HepG2 (cell line): ENCODE measurements around the gene ADCY9. TPM values are rescaled to one million over a fixed set of nuclear protein-coding genes. Genes with fewer than 3 reads are reported as not detected.

Source experiments
- ATAC-seq: fragments of 200-7000 bp; cut with Tn5 transposase; 3 replicates; pipeline ENCODE4 v1.9.1; 2020; ENCODE audit warnings: mild to moderate bottlenecking, moderate library complexity
- BruUV-seq: library from RNA; stranded (reverse); fragments of 400-500 nt; replicated peaks from 2 replicates; lab custom pipeline; 2021; lab: Mats Ljungman, UMichigan
- CTCF ChIA-PET: fragments of 300-600 bp; formaldehyde crosslinking; extraction: SDS; loops from one replicate; lab custom pipeline; 2021; ENCODE audit warnings: low total read pairs, inconsistent platforms, low intra/inter-chr PET ratio; lab: Yijun Ruan, JAX
- POLR2A ChIA-PET: fragments of 350-600 bp; sonication (Branson Sonifier 250); formaldehyde crosslinking; loops from one replicate; lab custom pipeline; 2020; ENCODE audit warnings: antibody characterized with exemption, inconsistent platforms; lab: Yijun Ruan, JAX
- DNase-seq: peaks from one replicate; pipeline ENCODE4 v3.0.0-alpha.2; 2015; ENCODE audit warnings: low spot score
- FAIRE-seq: peaks from 3 replicates; lab custom pipeline; 2011; peaks lifted over from hg19 to GRCh38; lab: Jason Lieb, UNC
- H2AFZ ChIP-seq: one replicate; pipeline ENCODE4 v1.6.1; 2011; ENCODE audit warnings: low read length, inconsistent platforms
- H3K27ac ChIP-seq: fragments of 300-600 bp; 3 replicates; pipeline ENCODE4 v1.8.0; 2011; ENCODE audit warnings: mixed run types, mild to moderate bottlenecking, mixed read lengths, low read length, inconsistent platforms; ENCODE audit not compliant: insufficient read depth; ENCODE audit errors: extremely low read length
- H3K27me3 ChIP-seq, 2 experiments: fragments of 200-600 bp in 1 of 2; 2 replicates in 1 of 2; 3 replicates in 1 of 2; pipeline versions ENCODE4 v1.6.0 to v1.8.0; 2011; ENCODE audit warnings: low read length in 2 of 2, mild to moderate bottlenecking in 2 of 2, moderate library complexity in 2 of 2, inconsistent platforms in 1 of 2; ENCODE audit not compliant: insufficient read depth in 2 of 2, control insufficient read depth in 1 of 2
- H3K36me3 ChIP-seq, 2 experiments: fragments of 200-600 bp in 1 of 2; replicated peaks in 1 of 2; 2 replicates in 1 of 2; 3 replicates in 1 of 2; pipeline versions ENCODE4 v1.5.1 to v1.8.0; 2011; ENCODE audit warnings: low read length in 2 of 2, inconsistent platforms in 1 of 2; ENCODE audit not compliant: insufficient read depth in 2 of 2, control insufficient read depth in 1 of 2
- H3K4me1 ChIP-seq: 2 replicates; pipeline ENCODE4 v1.5.1; 2012; ENCODE audit warnings: low read length, inconsistent platforms; ENCODE audit not compliant: insufficient read depth
- H3K4me2 ChIP-seq: 2 replicates; pipeline ENCODE4 v1.6.0; 2011; ENCODE audit warnings: low read depth, low read length, inconsistent platforms
- H3K4me3 ChIP-seq, 3 experiments: fragments of 200-600 bp in 1 of 3; sonication (generic), shearing (Covaris generic) in 1 of 3; replicated peaks in 1 of 3; 2 replicates each; pipeline ENCODE4 v1.5.1; 2011 to 2016; ENCODE audit warnings: low read length in 3 of 3, inconsistent platforms in 2 of 3, low read depth in 2 of 3, mild to moderate bottlenecking in 2 of 3, control low read depth in 1 of 3, mixed read lengths in 1 of 3; ENCODE audit not compliant: insufficient read depth in 1 of 3
- H3K79me2 ChIP-seq: one replicate; pipeline ENCODE4 v1.6.1; 2011; ENCODE audit warnings: low read length, inconsistent platforms; ENCODE audit not compliant: insufficient read depth
- H3K9ac ChIP-seq: 2 replicates; pipeline ENCODE4 v1.6.0; 2011; ENCODE audit warnings: mild to moderate bottlenecking, low read depth, low read length, inconsistent platforms; ENCODE audit not compliant: insufficient read depth
- H3K9me3 ChIP-seq: 2 replicates; pipeline ENCODE4 v1.5.1; 2012; ENCODE audit warnings: mild to moderate bottlenecking, low read length
- H4K20me1 ChIP-seq: 2 replicates; pipeline ENCODE4 v1.6.0; 2011; ENCODE audit warnings: inconsistent platforms, mild to moderate bottlenecking, low read length, moderate library complexity; ENCODE audit not compliant: insufficient read depth
- CHCHD3 ChIP-seq: sonication (generic); formaldehyde crosslinking; IDR thresholded peaks from 2 replicates; pipeline ENCODE4 v1.8.0; 2022; ENCODE audit warnings: mild to moderate bottlenecking, missing genetic modification reagents, moderate library complexity
- GPBP1L1 ChIP-seq: sonication (generic); formaldehyde crosslinking; IDR thresholded peaks from 2 replicates; pipeline ENCODE4 v1.5.0; 2020; ENCODE audit warnings: mild to moderate bottlenecking, missing genetic modification reagents
- HNRNPK ChIP-seq: fragments of 200-400 bp; formaldehyde crosslinking; IDR thresholded peaks from 2 replicates; pipeline ENCODE4 v1.6.1; 2018; ENCODE audit warnings: low read length, low read depth, moderate library complexity, mild to moderate bottlenecking; ENCODE audit not compliant: poor library complexity, severe bottlenecking
- MAFF ChIP-seq: IDR thresholded peaks from 2 replicates; pipeline ENCODE4 v1.6.1; 2011; ENCODE audit warnings: low read depth, low read length, improper control_type of control experiment
- MIER2 ChIP-seq: IDR thresholded peaks from 2 replicates; pipeline ENCODE4 v1.6.1; 2016; ENCODE audit warnings: missing biosample characterization, missing genetic modification reagents
- RBAK ChIP-seq: sonication (generic); formaldehyde crosslinking; IDR thresholded peaks from 2 replicates; pipeline ENCODE4 v1.5.1; 2020; ENCODE audit warnings: mild to moderate bottlenecking, missing genetic modification reagents
- RBFOX2 ChIP-seq: fragments of 200-400 bp; formaldehyde crosslinking; IDR thresholded peaks from 2 replicates; pipeline ENCODE4 v1.6.1; 2017; ENCODE audit warnings: low read depth, mild to moderate bottlenecking, low read length
- RORA ChIP-seq: sonication (generic); formaldehyde crosslinking; IDR thresholded peaks from 2 replicates; pipeline ENCODE4 v1.5.0; 2020; ENCODE audit warnings: mild to moderate bottlenecking, missing genetic modification reagents, moderate library complexity
- TOPORS ChIP-seq: sonication (generic); formaldehyde crosslinking; IDR thresholded peaks from 2 replicates; pipeline ENCODE4 v1.8.0; 2023; ENCODE audit warnings: mild to moderate bottlenecking, missing genetic modification reagents
- WIZ ChIP-seq: sonication (generic); formaldehyde crosslinking; IDR thresholded peaks from 2 replicates; pipeline ENCODE4 v1.5.1; 2020; ENCODE audit warnings: mild to moderate bottlenecking, missing genetic modification reagents
- ZMYM2 ChIP-seq: sonication (generic); formaldehyde crosslinking; IDR thresholded peaks from 2 replicates; pipeline ENCODE4 v1.8.0; 2022; ENCODE audit warnings: mild to moderate bottlenecking, missing genetic modification reagents
- ZNF572 ChIP-seq: sonication (generic); formaldehyde crosslinking; IDR thresholded peaks from 2 replicates; pipeline ENCODE4 v1.5.1; 2020; ENCODE audit warnings: mild to moderate bottlenecking, missing genetic modification reagents
- ZNF646 ChIP-seq: sonication (generic); formaldehyde crosslinking; IDR thresholded peaks from 2 replicates; pipeline ENCODE4 v1.9.0; 2021; ENCODE audit warnings: mild to moderate bottlenecking, missing genetic modification reagents
- WGBS: methylation state at CpG from one replicate; pipeline ENCODE4 v1.1.6; 2017; ENCODE audit warnings: low lambda C conversion rate; 5-methylcytosine and 5-hydroxymethylcytosine counted together
- in situ Hi-C: cut with HindIII; loops from 2 replicates; pipeline ENCODE4 v1.10.0; 2017; ENCODE audit warnings: low pct_unique_long_range_greater_than_20kb; ENCODE audit not compliant: extremely low pct_ligation_motif_present
- intact Hi-C: fragments of 100-400 bp; cut with micrococcal nuclease; formaldehyde crosslinking; loops from one replicate; pipeline ENCODE4 v1.10.0; 2022; ENCODE audit not compliant: unreplicated experiment
- polyA plus RNA-seq, 8 experiments: library from polyadenylated mRNA; depleted of rRNA in 3 of 8; stranded (reverse) in 7 of 8; unstranded in 1 of 8; fragments of >200 nt; fragmentation: Illumina TruSeq in 4 of 8; extraction: Trizol in 4 of 8; gene quantifications; 2 replicates each; pipeline versions ENCODE4 v1.2.1 to v1.2.3, GENCODE V29; 2011 to 2016; ENCODE audit warnings: low read depth in 4 of 8, missing spikeins in 1 of 8, mixed read lengths in 1 of 8; ENCODE audit not compliant: insufficient read depth in 1 of 8
- total RNA-seq, 5 experiments: library from RNA; depleted of rRNA; stranded (reverse); fragments of >200 nt; fragmentation: Illumina TruSeq; extraction: Trizol; gene quantifications; 2 replicates each; pipeline ENCODE4 v1.2.3, GENCODE V29; 2016; ENCODE audit warnings: low read depth in 1 of 5

ADCY9 gene
- total and polyA plus RNA-seq, 2 of the 13 experiments (the other 11 are each of a cell fraction or from before 2014, with no cell fraction given), result 11.2 to 13.9 TPM

GRCh38 chr16:3979518-3979917, 136.7 kb downstream of the ADCY9 start:
- Histone ChIP-seq H3K4me1 (no peaks in the 10 kb centered on the region), H3K27ac (no peak overlapping the region), H3K9ac (no peak overlapping the region), H3K4me2 (no peak overlapping the region), H2AFZ (no peak overlapping the region), H3K9me3 (no peaks in the 10 kb centered on the region), H3K27me3 (no peaks in the 10 kb centered on the region), H3K79me2 (no peaks in the 10 kb centered on the region), H3K36me3 (peaks cover 19 to 56% of the 10 kb centered on the region in 2 experiments), H4K20me1 (no peaks in the 10 kb centered on the region), H3K4me3 (no peak overlapping the region)
- in situ Hi-C loops (no loop called here), intact Hi-C loops (no loop called here)
- TF ChIP-seq TOPORS (CRISPR knock-in tag), result no peak
- no peak for TF ChIP-seq GPBP1L1 (CRISPR knock-in tag)
- no peak for TF ChIP-seq HNRNPK
- no peak for DNase-seq
- BruUV-seq, result no TSS peak
- no peak for FAIRE-seq
- POLR2A ChIA-PET, result no interaction called here
- WGBS, result 92% methylated on average over 12 of the region's 12 CpGs
- no peak for ATAC-seq
- CTCF ChIA-PET, result no interaction called here

GRCh38 chr16:3979070-3979469, 137.2 kb downstream of the ADCY9 start:
- intact Hi-C loops, result no loop called here
- H3K36me3 ChIP-seq, result peaks cover 19 to 58% of the 10 kb centered on the region in 2 experiments
- no peak overlapping the region for H2AFZ ChIP-seq
- H3K4me3 ChIP-seq, result no peak overlapping the region
- CTCF ChIA-PET, result no interaction called here
- DNase-seq (no peak), ATAC-seq (no peak), FAIRE-seq (no peak)
- WGBS, result 97% methylated on average over 23 of the region's 25 CpGs
- no peaks in the 10 kb centered on the region for H3K4me1 ChIP-seq
- in situ Hi-C loops, result no loop called here
- POLR2A ChIA-PET, result no interaction called here
- H3K9ac ChIP-seq, result no peak overlapping the region
- no peaks in the 10 kb centered on the region for H3K27me3 ChIP-seq
- H3K79me2 ChIP-seq, result no peaks in the 10 kb centered on the region
- H4K20me1 ChIP-seq, result no peaks in the 10 kb centered on the region
- H3K4me2 ChIP-seq, result no peak overlapping the region
- H3K27ac ChIP-seq, result no peak overlapping the region
- no peaks in the 10 kb centered on the region for H3K9me3 ChIP-seq
- no TSS peak for BruUV-seq
- TF ChIP-seq WIZ (CRISPR knock-in tag) (no peak), ZNF646 (CRISPR knock-in tag) (no peak), ZNF572 (CRISPR knock-in tag) (no peak), RBFOX2 (no peak), CHCHD3 (no peak), RORA (no peak), ZMYM2 (CRISPR knock-in tag) (no peak), RBAK (no peak), MAFF (no peak), MIER2 (CRISPR knock-in tag) (no peak)
